ENCODE results near the gene AGTRAP.

- TF ChIP-seq YY1 (IDR thresholded peaks at IDR 0.05; ENCODE audit: insufficient read depth, insufficient read length) (no peak), SUZ12 (IDR thresholded peaks at IDR 0.05; ENCODE audit: extremely low read depth, insufficient read depth, insufficient read length) (no peak), ZNF274 (IDR thresholded peaks at IDR 0.05; ENCODE audit: low read depth, low read length) (no peak)
These were observed 2.8 kb downstream of the AGTRAP start for GRCh38 chr1:11738783-11739182.
